BLaER1 treated with 17β-estradiol and CSF1 and Interleukin-3, amounts not matched to agents 10 nM and 100 nM (cell line): ENCODE measurements around the gene TUT7.

ENCODE experiments used
- H3K27ac ChIP-seq, 11 experiments: shearing (Covaris generic); formaldehyde crosslinking; 2 replicates each; pipeline ENCODE4 v1.8.1; 2022
- H3K27me3 ChIP-seq, 11 experiments: shearing (Covaris generic); formaldehyde crosslinking; 2 replicates each; pipeline ENCODE4 v1.8.1; 2022
- H3K36me3 ChIP-seq, 11 experiments: shearing (Covaris generic); formaldehyde crosslinking; 2 replicates each; pipeline ENCODE4 v1.8.1; 2022
- H3K4me1 ChIP-seq, 10 experiments: shearing (Covaris generic); formaldehyde crosslinking; 2 replicates each; pipeline ENCODE4 v1.8.1; 2022
- H3K4me2 ChIP-seq, 11 experiments: shearing (Covaris generic); formaldehyde crosslinking; 2 replicates each; pipeline ENCODE4 v1.8.1; 2022
- H3K4me3 ChIP-seq, 10 experiments: shearing (Covaris generic); formaldehyde crosslinking; 2 replicates each; pipeline ENCODE4 v1.8.1; 2022
- H3K9ac ChIP-seq, 11 experiments: shearing (Covaris generic); formaldehyde crosslinking; 2 replicates each; pipeline ENCODE4 v1.8.1; 2022
- H3K9me3 ChIP-seq, 11 experiments: shearing (Covaris generic); formaldehyde crosslinking; replicated peaks in 1 of 11; 2 replicates each; pipeline ENCODE4 v1.8.1; 2022
- H4K20me1 ChIP-seq, 11 experiments: shearing (Covaris generic); formaldehyde crosslinking; 2 replicates each; pipeline ENCODE4 v1.8.1; 2022
- Cebpa-rat ChIP-seq, 11 experiments: shearing (Covaris generic); IDR thresholded peaks; 2 replicates each; pipeline ENCODE4 v1.8.1; 2022

Gene TUT7

DNA sequence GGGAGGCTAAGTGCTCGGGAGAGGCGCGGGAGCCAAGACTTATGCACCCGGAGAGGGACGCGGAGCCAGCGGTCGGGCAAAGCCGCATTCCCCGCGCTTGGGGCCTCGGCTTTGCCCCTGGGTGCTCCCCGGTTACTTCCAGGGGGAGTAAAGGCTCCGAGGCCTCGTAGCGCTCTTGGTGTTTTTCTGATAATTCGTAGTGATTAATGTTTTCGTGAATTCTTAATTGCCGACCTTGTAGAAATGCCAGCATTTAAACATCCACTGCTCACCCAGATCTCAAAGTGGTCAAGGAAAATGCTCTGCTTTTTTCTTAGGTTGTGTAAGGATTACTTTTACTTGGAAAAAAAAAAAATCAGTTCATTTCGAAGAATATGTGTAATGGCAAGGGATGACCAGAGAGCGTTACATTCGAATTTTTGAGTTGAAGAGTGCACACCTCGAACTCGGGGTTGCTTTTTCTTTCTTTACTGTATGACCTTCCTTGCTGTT lies 654 bp upstream of the TUT7 start:
- peaks cover 0 to 16% (median 10%) of the 10 kb centered on the region in 11 experiments; a peak in 10 of 22 replicates for H3K27me3 ChIP-seq
- peaks cover 0 to 33% (median 15%) of the 10 kb centered on the region in 11 experiments; a peak in 15 of 22 replicates for H3K36me3 ChIP-seq
- H3K4me3 ChIP-seq = peak overlapping the region; percentile 82 to 95 (median 88)
- peak overlapping the region; percentile 84 to 97 (median 94) for H3K9ac ChIP-seq
- H3K27ac ChIP-seq = peak overlapping the region; percentile 52 to 97 (median 93); a peak in 21 of 22 replicates
- H3K4me1 ChIP-seq = peaks cover 36 to 59% (median 46%) of the 10 kb centered on the region in 10 experiments
- H4K20me1 ChIP-seq = peaks cover 0 to 33% (median 20%) of the 10 kb centered on the region in 11 experiments; a peak in 13 of 22 replicates
- H3K4me2 ChIP-seq = peak overlapping the region; percentile 79 to 98 (median 96)
- TF ChIP-seq Cebpa-rat (IDR thresholded peaks at IDR 0.05) = no peak
- H3K9me3 ChIP-seq = no peaks in the 10 kb centered on the region

DNA sequence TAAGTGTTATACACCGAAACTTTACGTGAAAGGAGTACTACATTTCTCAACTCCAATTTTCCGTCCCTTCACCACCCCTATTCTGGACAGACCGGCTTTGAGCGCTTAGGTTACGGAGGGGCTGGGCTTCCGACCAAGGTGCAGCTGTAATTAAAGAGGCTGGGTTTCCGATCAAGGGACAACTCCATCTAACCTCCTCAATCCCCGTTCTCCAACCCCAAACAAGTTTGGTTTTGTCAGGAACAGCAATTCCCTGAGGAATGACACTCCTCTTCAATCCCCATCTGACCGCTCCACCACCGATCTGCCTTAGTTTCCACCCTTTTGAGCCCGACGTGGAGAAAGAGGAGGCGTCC lies 577 bp downstream of the TUT7 start:
- Histone ChIP-seq H3K36me3 (peaks cover 0 to 45% (median 23%) of the 10 kb centered on the region in 11 experiments; a peak in 17 of 22 replicates), H3K4me1 (peaks cover 36 to 59% (median 49%) of the 10 kb centered on the region in 10 experiments), H3K27me3 (peaks cover 0 to 16% (median 10%) of the 10 kb centered on the region in 11 experiments; a peak in 10 of 22 replicates), H4K20me1 (peaks cover 0 to 43% (median 25%) of the 10 kb centered on the region in 11 experiments; a peak in 13 of 22 replicates), H3K27ac (peak overlapping the region; percentile 85 to 97 (median 93)), H3K9me3 (0 out of 22 replicates have a peak, but pooled peaks cover 0 to under 1% (median 0%) of the 10 kb centered on the region in 11 experiments), H3K4me3 (peak overlapping the region; percentile 82 to 95 (median 88)), H3K9ac (peak overlapping the region; percentile 84 to 97 (median 94)), H3K4me2 (peak overlapping the region; percentile 88 to 99 (median 94))
- TF ChIP-seq Cebpa-rat (IDR thresholded peaks at IDR 0.05) = no peak

DNA sequence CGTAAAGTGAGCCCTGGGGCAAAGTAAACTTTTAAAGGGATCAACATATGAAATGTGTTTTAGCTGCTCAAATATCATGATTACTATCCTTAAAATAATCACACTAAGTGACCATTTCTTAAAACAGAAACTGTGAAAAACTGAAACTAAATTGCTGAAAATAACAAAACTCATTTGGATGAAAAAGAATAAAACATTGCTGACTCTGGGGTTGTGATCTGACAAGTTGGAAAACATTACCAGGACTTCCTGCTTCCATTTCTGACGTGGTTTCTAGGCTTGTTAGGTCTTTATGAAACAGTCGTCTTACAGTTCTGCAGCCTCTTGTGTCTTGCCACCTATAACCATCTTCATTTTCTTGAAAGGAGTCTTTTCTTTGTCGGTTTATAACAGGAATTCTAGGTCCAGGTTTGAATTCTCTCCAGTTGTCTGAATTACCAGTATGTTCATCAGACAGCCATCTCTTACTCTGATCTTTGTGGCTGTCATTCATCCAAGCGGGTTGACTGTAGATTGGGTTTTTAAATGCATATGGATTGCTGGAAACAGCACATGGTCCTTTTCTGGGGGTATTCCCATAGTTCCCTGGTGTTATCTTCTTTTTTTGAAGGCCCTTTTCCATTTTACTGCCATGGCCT lies 1.7 kb downstream of the TUT7 start:
- Histone ChIP-seq H3K4me2 (peak overlapping the region; percentile 88 to 99 (median 94)), H3K9ac (peak overlapping the region; percentile 84 to 97 (median 94); a peak in 21 of 22 replicates), H4K20me1 (peaks cover 5 to 53% (median 26%) of the 10 kb centered on the region in 11 experiments; a peak in 15 of 22 replicates), H3K27me3 (peaks cover 0 to 16% (median 10%) of the 10 kb centered on the region in 11 experiments; a peak in 10 of 22 replicates), H3K36me3 (peaks cover 0 to 56% (median 31%) of the 10 kb centered on the region in 11 experiments; a peak in 18 of 22 replicates), H3K27ac (peak overlapping the region; percentile 85 to 97 (median 93); a peak in 21 of 22 replicates), H3K9me3 (peaks cover 0 to 6% (median 0%) of the 10 kb centered on the region in 11 experiments; a peak in 2 of 22 replicates), H3K4me1 (peaks cover 38 to 64% (median 56%) of the 10 kb centered on the region in 10 experiments), H3K4me3 (peak overlapping the region; percentile 82 to 95 (median 88))
- TF ChIP-seq Cebpa-rat (IDR thresholded peaks at IDR 0.05) = no peak

DNA sequence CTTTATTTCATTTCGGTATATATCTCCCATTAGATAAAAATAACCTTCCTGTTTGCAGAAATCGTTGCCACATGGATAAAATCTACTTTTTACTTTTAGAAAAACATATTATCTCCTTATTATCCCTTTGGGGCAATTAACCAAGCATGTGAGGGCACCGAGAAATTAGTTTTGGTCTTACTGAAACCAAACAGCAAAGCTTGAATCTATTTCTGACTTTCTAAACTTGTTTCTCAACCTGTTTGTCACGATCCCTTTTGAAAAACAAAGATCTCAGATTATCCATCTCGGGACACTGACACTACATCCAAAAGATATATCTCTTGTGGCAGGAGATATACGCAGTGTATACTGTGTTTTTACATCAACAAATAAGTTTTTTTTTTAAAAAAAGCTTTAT lies 2.3 kb downstream of the TUT7 start:
- H3K4me1 ChIP-seq = peaks cover 38 to 66% (median 58%) of the 10 kb centered on the region in 10 experiments
- H3K4me2 ChIP-seq = peak overlapping the region; percentile 88 to 99 (median 94)
- H3K36me3 ChIP-seq = peaks cover 0 to 63% (median 37%) of the 10 kb centered on the region in 11 experiments; a peak in 19 of 22 replicates
- peak overlapping the region; percentile 84 to 97 (median 94) for H3K9ac ChIP-seq
- H3K27me3 ChIP-seq = peaks cover 0 to 16% (median 10%) of the 10 kb centered on the region in 11 experiments; a peak in 10 of 22 replicates
- peak overlapping the region; percentile 85 to 97 (median 93) for H3K27ac ChIP-seq
- H3K4me3 ChIP-seq = peak overlapping the region; percentile 82 to 95 (median 88)
- no peak for TF ChIP-seq Cebpa-rat (IDR thresholded peaks at IDR 0.05)
- H3K9me3 ChIP-seq = peaks cover 0 to 6% (median 0%) of the 10 kb centered on the region in 11 experiments; a peak in 2 of 22 replicates
- H4K20me1 ChIP-seq = peaks cover 7 to 60% (median 33%) of the 10 kb centered on the region in 11 experiments; a peak in 15 of 22 replicates

DNA sequence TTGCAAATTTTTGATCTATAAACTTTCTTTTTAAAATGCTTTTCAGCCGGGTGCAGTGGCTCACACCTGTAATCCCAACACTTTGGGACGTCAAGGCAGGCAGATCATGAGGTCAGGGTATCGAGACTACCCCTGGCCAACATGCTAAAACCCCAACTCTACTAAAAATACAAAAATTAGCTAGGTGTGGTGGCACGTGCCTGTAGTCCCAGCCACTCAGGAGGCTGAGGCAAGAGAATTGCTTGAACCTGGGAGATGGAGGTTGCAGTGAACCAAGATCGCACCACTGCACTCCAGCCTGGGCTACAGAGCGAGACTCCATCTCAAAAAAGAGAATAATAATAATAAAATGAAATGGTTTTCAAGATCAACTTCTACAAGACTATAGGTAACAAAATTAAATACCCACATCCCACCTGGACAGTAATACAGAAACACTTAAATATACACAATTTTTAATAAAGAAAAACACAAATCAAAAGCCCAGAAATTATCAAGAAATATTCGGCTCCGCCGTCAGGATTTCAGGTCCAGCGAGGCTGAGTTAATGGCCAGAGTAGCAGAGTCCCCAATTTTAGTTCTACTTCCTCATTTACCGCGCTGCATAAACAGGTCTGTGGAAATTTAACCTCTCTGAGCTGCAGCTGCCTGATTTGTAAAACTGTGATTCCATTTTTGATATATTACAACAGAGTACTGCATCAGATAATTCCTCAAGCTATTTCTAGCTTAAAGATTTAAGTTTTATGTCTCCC lies 4.0 kb downstream of the TUT7 start:
- H3K36me3 ChIP-seq = peaks cover 13 to 80% (median 53%) of the 10 kb centered on the region in 11 experiments
- peak overlapping the region; percentile 28 to 95 (median 86); a peak in 18 of 20 replicates for H3K4me3 ChIP-seq
- peak overlapping the region; percentile 47 to 97 (median 94); a peak in 19 of 22 replicates for H3K9ac ChIP-seq

DNA sequence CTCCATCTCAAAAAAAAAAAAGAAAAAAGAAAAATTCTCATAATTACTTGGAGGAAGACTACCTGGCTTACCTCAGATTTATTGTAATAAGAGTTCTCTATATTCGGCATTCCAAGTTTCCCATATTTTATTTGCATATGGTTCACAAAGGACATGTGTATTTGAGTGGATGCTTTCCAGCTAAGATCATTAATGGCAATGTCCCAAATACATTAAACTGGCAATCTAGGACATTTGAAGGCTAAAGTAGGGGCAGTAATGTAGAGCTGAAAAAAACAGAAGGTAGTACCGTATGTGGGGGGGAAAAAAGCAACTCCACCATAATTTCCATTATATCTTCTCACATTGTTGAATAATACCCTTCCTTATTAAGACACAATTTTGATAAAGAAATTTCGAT lies 4.9 kb downstream of the TUT7 start:
- Histone ChIP-seq H3K4me1 (peaks cover 38 to 62% (median 55%) of the 10 kb centered on the region in 10 experiments), H3K9ac (peak overlapping the region in 2 of 11 experiments; percentile 94 to 97; a peak in 3 of 22 replicates), H4K20me1 (peaks cover 9 to 85% (median 45%) of the 10 kb centered on the region in 11 experiments; a peak in 16 of 22 replicates), H3K4me3 (peak overlapping the region in 3 of 10 experiments; percentile 83 to 91 (median 84); a peak in 7 of 20 replicates), H3K27me3 (no peaks in the 10 kb centered on the region), H3K4me2 (peak overlapping the region in 10 of 11 experiments; percentile 2 to 99 (median 94); a peak in 18 of 22 replicates), H3K27ac (peak overlapping the region in 3 of 11 experiments; percentile 46 to 95 (median 85); a peak in 5 of 22 replicates), H3K36me3 (peaks cover 22 to 89% (median 62%) of the 10 kb centered on the region in 11 experiments), H3K9me3 (peaks cover 0 to 6% (median 0%) of the 10 kb centered on the region in 11 experiments; a peak in 2 of 22 replicates)
- no peak for TF ChIP-seq Cebpa-rat (IDR thresholded peaks at IDR 0.05)

More for the DNA sequence above, 4.0 kb downstream of the TUT7 start:
- Histone ChIP-seq H3K9me3 (peaks cover 0 to 6% (median 0%) of the 10 kb centered on the region in 11 experiments; a peak in 2 of 22 replicates), H3K27me3 (peaks cover 0 to 7% (median 5%) of the 10 kb centered on the region in 11 experiments; a peak in 9 of 22 replicates), H3K27ac (peak overlapping the region; percentile 85 to 97 (median 93); a peak in 21 of 22 replicates), H3K4me2 (peak overlapping the region; percentile 88 to 99 (median 94)), H3K4me1 (peaks cover 38 to 66% (median 56%) of the 10 kb centered on the region in 10 experiments), H4K20me1 (peaks cover 9 to 76% (median 45%) of the 10 kb centered on the region in 11 experiments; a peak in 16 of 22 replicates)
- TF ChIP-seq Cebpa-rat (IDR thresholded peaks at IDR 0.05) = no peak

DNA sequence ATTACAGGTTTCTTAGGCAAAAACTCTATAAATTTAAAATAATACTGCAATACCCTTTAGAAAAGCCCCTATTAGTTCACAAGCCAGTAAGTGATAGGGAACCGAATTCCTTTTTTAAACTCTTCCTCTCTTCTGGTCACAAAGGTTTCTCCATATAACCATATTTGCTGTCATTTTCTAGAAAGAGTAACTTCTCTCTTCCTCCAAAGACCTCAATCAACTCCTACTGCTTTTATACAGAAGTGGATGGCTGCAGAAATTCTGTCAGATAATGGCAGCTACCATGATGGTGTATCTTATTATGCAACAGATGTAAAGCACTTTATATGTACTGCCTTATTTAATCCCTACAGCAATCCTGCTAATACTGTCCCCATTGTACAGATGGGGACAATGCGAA lies 6.2 kb downstream of the TUT7 start:
- Histone ChIP-seq H3K27ac (peak overlapping the region in 4 of 11 experiments; percentile 21 to 57 (median 30); a peak in 4 of 22 replicates), H3K4me1 (peaks cover 33 to 72% (median 53%) of the 10 kb centered on the region in 10 experiments), H3K4me3 (peak overlapping the region in 4 of 10 experiments; percentile 13 to 91 (median 84); a peak in 6 of 20 replicates), H3K36me3 (peaks cover 28 to 100% (median 73%) of the 10 kb centered on the region in 11 experiments), H3K9me3 (peaks cover 0 to 6% (median 0%) of the 10 kb centered on the region in 11 experiments; a peak in 2 of 22 replicates), H3K4me2 (peak overlapping the region in 10 of 11 experiments; percentile 23 to 99 (median 84); a peak in 19 of 22 replicates), H3K27me3 (no peaks in the 10 kb centered on the region), H4K20me1 (peaks cover 9 to 98% (median 41%) of the 10 kb centered on the region in 11 experiments; a peak in 16 of 22 replicates), H3K9ac (peak overlapping the region in 2 of 11 experiments; percentile 13 to 57; a peak in 1 of 22 replicates)
- TF ChIP-seq Cebpa-rat (IDR thresholded peaks at IDR 0.05) = no peak
